ENCODE results near the gene SPATA19. TPM values are rescaled to one million over a fixed set of nuclear protein-coding genes. Genes with fewer than 3 reads are reported as not detected.
A peak's percentile ranks its signal among the peaks of the same experiment; 100 is the strongest.

Gene SPATA19
- total RNA-seq, 1 donor from 2014 or later: not detected

DNA sequence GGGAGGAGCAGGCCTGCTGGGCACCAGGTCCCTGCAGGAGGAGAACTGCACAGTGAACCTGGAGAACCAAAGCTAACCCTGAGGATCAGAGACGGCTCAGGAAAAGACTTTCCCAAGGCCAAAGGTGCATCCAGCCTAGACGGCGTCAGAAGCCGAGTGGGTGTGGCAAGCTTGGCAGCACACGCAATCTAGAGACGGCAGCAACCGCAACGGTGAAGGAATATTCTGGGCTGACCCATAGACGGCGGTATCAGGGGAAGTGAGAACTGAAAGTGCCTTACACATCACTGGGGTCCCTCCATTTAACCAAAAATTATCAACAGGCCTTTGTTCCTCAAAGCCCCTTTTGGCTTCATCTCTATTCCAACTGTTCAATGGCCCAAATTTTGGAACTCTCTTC lies 26.2 kb downstream of the SPATA19 start:
- intact Hi-C loops (cut with DNase I): no loop called here
- Histone ChIP-seq H3K9me3 (no peaks in the 10 kb centered on the region), H3K4me1 (no peaks in the 10 kb centered on the region), H3K4me3 (no peak overlapping the region), H3K36me3 (no peaks in the 10 kb centered on the region), H3K27me3 (no peaks in the 10 kb centered on the region), H3K27ac (no peak overlapping the region)
- no peak for DNase-seq (ENCODE audit: extremely low spot score in 2 of 2)
- TF ChIP-seq POLR2A (IDR thresholded peaks at IDR 0.05) (no peak), POLR2AphosphoS5 (IDR thresholded peaks at IDR 0.05; ENCODE audit: insufficient read depth in 1 of 2, low read depth in 1 of 2) (no peak)
- TF ChIP-seq, protein P1, sequence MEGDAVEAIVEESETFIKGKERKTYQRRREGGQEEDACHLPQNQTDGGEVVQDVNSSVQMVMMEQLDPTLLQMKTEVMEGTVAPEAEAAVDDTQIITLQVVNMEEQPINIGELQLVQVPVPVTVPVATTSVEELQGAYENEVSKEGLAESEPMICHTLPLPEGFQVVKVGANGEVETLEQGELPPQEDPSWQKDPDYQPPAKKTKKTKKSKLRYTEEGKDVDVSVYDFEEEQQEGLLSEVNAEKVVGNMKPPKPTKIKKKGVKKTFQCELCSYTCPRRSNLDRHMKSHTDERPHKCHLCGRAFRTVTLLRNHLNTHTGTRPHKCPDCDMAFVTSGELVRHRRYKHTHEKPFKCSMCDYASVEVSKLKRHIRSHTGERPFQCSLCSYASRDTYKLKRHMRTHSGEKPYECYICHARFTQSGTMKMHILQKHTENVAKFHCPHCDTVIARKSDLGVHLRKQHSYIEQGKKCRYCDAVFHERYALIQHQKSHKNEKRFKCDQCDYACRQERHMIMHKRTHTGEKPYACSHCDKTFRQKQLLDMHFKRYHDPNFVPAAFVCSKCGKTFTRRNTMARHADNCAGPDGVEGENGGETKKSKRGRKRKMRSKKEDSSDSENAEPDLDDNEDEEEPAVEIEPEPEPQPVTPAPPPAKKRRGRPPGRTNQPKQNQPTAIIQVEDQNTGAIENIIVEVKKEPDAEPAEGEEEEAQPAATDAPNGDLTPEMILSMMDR (IDR thresholded peaks at IDR 0.05): no peak

- intact Hi-C loops (cut with DNase I): no loop called here
- Histone ChIP-seq H3K27ac (no peak overlapping the region), H3K4me3 (no peak overlapping the region), H3K27me3 (no peaks in the 10 kb centered on the region), H3K36me3 (no peaks in the 10 kb centered on the region), H3K9me3 (no peaks in the 10 kb centered on the region), H3K4me1 (no peaks in the 10 kb centered on the region)
- DNase-seq (ENCODE audit: extremely low spot score in 2 of 2): no peak
- TF ChIP-seq POLR2A (IDR thresholded peaks at IDR 0.05): no peak
- TF ChIP-seq POLR2AphosphoS5 (IDR thresholded peaks at IDR 0.05; ENCODE audit: insufficient read depth in 1 of 2, low read depth in 1 of 2): no peak
- TF ChIP-seq, protein P1 (IDR thresholded peaks at IDR 0.05): no peak
Measured at GRCh38 chr11:133818302-133818701, 27.0 kb downstream of the SPATA19 start.

- no peaks in the 10 kb centered on the region for H3K9me3 ChIP-seq
- no peaks in the 10 kb centered on the region for H3K36me3 ChIP-seq
- TF ChIP-seq POLR2AphosphoS5 (IDR thresholded peaks at IDR 0.05; ENCODE audit: insufficient read depth in 1 of 2, low read depth in 1 of 2) (no peak), POLR2A (IDR thresholded peaks at IDR 0.05) (no peak)
- TF ChIP-seq, protein P1 (IDR thresholded peaks at IDR 0.05): no peak
- H3K4me1 ChIP-seq: no peaks in the 10 kb centered on the region
- no peak overlapping the region for H3K4me3 ChIP-seq
- no peak overlapping the region for H3K27ac ChIP-seq
- H3K27me3 ChIP-seq: no peaks in the 10 kb centered on the region
- intact Hi-C loops (cut with DNase I): no loop called here
- peak in 1 of 2 donors; percentile 60 for DNase-seq (ENCODE audit: extremely low spot score in 2 of 2)
Measured at GRCh38 chr11:133817449-133817848, 27.9 kb downstream of the SPATA19 start.

- H3K27ac ChIP-seq: no peak overlapping the region
- TF ChIP-seq POLR2A (IDR thresholded peaks at IDR 0.05) (no peak), POLR2AphosphoS5 (IDR thresholded peaks at IDR 0.05; ENCODE audit: insufficient read depth in 1 of 2, low read depth in 1 of 2) (no peak)
- TF ChIP-seq, protein P1 (IDR thresholded peaks at IDR 0.05): no peak
- no peaks in the 10 kb centered on the region for H3K4me1 ChIP-seq
- intact Hi-C loops (cut with DNase I): no loop called here
- H3K4me3 ChIP-seq: no peak overlapping the region
- H3K27me3 ChIP-seq: no peaks in the 10 kb centered on the region
- H3K36me3 ChIP-seq: no peaks in the 10 kb centered on the region
- no peaks in the 10 kb centered on the region for H3K9me3 ChIP-seq
- peak in 1 of 2 donors; percentile 29 for DNase-seq (ENCODE audit: extremely low spot score in 2 of 2)
Measured at GRCh38 chr11:133816146-133816870, 29.0 kb downstream of the SPATA19 start.

- no peaks in the 10 kb centered on the region for H3K4me1 ChIP-seq
- no peak for DNase-seq (ENCODE audit: extremely low spot score in 2 of 2)
- H3K27me3 ChIP-seq: no peaks in the 10 kb centered on the region
- H3K36me3 ChIP-seq: no peaks in the 10 kb centered on the region
- no peak overlapping the region for H3K4me3 ChIP-seq
- H3K27ac ChIP-seq: no peak overlapping the region
- TF ChIP-seq, protein P1 (IDR thresholded peaks at IDR 0.05): no peak
- TF ChIP-seq POLR2A (IDR thresholded peaks at IDR 0.05): no peak
- TF ChIP-seq POLR2AphosphoS5 (IDR thresholded peaks at IDR 0.05; ENCODE audit: insufficient read depth in 1 of 2, low read depth in 1 of 2): no peak
- intact Hi-C loops (cut with DNase I): no loop called here
- no peaks in the 10 kb centered on the region for H3K9me3 ChIP-seq
Measured at GRCh38 chr11:133815636-133816035, 29.7 kb downstream of the SPATA19 start.
